HG03159 (cell line): Measurements from ENCODE around the gene NLRP9.
A peak's percentile ranks its signal among the peaks of the same experiment; 100 is the strongest.

Source experiments
- ATAC-seq: cut with Tn5 transposase; IDR thresholded peaks from one replicate; pipeline ENCODE4 v1.9.1; 2021; ENCODE audit warnings: mild to moderate bottlenecking, moderate library complexity; ENCODE audit not compliant: unreplicated experiment

NLRP9 gene

GRCh38 chr19:55674841-55675660, 63.2 kb downstream of the NLRP9 start, which contains the start of gene EPN1:
Gene EPN1, plus strand, starts transcription at chr19:55675226. Its CDS starts 3,402 bp downstream, at chr19:55678628.
- peak; percentile 59 for ATAC-seq

DNA sequence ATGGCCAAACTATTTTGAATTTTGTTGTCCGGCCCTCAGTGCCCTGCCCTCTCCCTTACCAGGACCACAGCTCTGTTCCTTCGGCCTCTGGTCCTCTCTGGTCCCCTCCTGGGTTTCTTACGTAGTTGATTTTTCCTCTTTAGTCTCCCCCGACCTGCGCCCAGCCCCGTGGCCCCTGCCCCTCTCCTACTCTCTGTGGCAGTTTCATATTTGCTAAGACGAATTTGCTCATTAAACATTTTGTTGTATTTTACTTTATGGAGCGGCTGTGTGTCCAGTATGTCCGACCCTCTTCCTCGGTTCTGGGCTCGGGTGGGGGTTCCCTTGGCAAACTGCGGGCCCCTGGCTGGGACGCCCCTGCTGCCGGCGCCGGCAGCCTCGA, 63.8 kb downstream of the NLRP9 start:
- no peak for ATAC-seq

DNA sequence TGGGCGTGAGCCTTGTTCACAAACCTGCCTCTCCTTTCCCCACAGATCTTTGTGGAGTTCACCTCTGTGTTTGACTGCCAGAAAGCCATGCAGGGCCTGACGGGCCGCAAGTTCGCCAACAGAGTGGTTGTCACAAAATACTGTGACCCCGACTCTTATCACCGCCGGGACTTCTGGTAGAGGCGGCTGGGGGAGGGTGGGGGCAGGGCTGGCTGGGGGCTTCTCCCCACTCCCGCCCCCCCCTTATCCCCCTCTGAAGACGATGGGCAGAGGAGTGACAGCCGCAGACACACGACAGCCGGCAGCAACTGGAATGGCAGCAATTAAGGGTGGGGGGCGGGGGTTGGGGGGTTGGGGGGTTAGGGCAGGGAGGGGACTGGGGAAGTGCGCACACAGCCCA, 64.3 kb downstream of the NLRP9 start:
- no peak for ATAC-seq

DNA sequence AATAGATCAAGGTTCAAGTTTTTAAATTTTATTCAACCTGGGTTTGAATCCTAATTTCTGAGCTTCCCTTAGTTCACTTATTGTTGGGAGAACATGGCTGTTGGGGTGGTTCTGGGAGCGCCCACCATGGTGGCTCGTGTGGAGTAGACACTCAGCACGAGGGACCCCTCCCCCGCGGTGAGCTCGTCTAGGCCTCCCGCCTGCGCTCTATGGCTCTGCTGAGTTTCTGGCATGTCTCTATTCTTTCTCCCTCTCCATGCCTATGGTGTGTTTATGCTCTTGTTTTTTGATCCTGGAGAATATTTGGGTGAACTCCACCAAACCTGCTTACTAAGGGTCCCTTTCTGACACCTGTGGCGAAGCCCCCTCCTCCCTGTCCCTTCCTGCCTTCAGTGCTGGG, 64.7 kb downstream of the NLRP9 start:
- no peak for ATAC-seq

DNA sequence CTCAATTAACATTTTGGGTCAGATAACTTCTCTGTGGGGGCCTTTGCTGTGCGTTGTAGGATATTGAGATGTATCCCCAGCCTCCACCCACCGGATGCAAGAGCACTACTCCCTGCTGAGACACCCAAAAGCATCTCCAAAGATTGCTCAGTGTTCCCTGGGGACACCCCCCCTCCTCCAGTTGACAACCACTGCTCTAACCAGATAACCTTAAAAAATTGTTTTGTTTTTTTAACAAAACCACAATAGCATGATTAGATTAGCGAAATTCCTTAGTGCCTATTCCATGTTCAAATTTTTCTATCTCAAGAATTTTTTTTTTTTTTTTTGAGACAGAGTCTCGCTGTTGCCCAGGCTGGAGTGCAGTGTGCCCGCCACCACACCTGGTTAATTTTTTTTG, 65.8 kb downstream of the NLRP9 start:
- no peak for ATAC-seq

- no peak for ATAC-seq
Measured at GRCh38 chr19:55671054-55671378, 67.2 kb downstream of the NLRP9 start.

GRCh38 chr19:55670280-55671053, 67.7 kb downstream of the NLRP9 start:
- no peak for ATAC-seq

- ATAC-seq = no peak
Measured at GRCh38 chr19:55669418-55670279, 68.6 kb downstream of the NLRP9 start.

DNA sequence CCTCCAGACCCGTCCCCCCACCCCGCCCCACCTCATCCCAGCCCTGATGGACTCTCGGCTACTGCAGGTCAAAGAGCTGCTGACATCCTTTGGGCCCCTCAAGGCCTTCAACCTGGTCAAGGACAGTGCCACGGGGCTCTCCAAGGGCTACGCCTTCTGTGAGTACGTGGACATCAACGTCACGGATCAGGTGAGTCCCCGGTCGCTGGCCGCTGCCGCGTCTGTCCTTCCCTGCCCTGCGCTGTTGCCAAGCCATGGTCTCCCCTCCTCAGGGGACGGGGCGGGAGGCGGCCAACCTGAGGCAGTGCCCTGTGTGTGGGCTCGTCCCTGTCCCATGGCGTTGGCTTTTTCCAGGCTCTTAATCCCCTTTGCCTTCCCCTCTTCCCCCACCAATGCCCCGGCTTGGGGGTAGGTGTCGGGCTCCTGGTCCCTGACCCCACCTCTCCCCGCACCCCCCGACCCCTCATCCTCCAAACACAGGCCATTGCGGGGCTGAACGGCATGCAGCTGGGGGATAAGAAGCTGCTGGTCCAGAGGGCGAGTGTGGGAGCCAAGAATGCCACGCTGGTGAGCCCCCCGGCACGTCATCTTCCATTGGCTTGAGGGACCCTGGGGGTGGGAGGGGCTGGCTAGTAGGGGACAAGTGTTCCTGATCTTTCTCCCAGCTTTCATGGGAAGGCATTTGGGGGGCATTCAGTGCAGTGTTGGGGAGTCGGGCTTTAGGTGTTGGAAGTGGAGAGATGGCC, 69.4 kb downstream of the NLRP9 start:
- no peak for ATAC-seq

- no peak for ATAC-seq
Measured at GRCh38 chr19:55667958-55668357, 70.2 kb downstream of the NLRP9 start.

DNA sequence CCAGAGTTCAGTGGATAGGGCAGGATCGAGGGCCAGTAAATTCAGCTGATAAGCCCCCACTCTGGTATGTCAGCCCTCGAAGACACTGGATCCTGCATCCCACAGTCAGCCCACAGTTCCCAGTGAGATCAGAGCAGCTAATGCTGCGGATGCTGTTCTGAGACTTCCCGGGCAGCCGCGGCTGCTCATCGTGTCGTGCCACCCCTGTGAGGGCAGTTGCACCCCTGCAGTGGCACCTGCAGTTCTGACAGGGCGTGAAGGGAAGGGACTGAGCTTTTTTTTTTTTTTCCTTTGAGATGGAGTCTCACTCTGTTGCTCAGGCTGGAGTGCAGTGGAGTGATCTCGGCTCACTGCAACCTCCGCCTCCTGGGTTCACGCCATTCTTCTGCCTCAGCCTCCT, 70.7 kb downstream of the NLRP9 start:
- ATAC-seq = no peak

DNA sequence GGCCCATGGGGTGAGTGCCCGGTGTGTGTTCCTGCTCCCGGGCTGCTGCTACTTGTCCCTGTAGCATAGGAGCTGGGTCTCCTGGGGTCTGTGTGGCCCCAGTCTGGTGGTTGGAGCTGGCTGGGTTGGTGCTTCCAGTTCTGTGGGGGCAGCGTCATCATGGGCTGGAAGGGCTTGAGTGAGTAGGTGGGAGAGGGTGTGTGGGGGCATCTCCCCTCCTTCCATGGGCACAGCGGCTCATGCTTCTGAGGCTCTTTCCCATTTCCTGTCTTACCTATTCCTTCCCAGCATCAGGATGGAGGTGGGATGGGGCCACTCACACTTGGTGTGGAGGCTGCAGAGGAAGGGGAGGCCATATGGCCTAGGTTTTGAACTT, 71.2 kb downstream of the NLRP9 start:
- no peak for ATAC-seq

DNA sequence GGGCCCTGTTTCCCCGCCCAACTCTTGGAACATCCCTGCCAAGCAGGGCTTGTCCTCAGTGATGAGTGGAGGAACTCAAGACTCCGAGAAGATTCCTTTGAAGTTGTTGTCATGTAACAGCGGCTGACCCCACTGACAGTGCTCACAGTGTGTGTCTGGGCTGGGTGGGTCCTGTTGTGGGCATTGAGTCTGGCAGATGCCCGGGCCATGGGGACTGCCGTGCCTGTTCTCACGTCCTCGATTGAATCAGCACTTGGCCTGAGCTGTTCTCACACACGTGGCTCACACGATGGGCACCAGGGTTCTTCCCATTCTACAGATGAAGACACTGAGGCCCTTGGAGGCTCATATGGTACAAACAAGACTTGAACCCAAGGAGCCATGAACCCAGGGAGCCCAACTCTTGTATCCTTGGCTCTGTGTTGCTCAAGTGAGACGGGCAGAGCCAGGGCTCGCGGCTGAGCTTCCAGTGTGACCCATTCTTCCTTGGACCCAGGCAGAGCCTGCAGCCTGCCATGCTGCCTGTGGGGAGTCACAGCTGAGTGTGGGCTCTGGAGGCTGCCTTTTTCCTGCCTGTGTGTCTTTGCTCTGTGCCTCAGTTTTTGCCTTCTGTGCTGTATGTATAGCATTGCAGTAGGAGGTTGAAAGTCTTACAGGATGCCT, 71.7 kb downstream of the NLRP9 start:
- no peak for ATAC-seq

GRCh38 chr19:55663846-55664536, 74.2 kb downstream of the NLRP9 start:
- ATAC-seq = no peak

GRCh38 chr19:55661826-55662225, 76.4 kb downstream of the NLRP9 start:
- ATAC-seq = no peak

DNA sequence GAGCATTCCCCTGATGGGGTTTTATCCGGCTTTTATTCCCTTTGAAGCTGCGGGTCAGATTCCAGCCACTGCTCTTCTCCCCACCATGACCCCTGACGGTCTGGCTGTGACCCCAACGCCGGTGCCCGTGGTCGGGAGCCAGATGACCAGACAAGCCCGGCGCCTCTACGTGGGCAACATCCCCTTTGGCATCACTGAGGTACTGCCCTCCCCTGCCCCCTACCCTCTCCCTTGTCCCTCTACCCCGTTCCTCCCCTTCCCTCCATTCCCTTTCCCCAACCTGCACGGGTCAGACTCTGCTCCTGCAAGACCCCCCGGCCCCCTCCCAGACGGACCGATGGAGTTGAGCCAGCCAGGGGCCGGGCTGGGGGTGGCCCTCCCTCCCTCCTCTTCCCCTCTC, 77.2 kb downstream of the NLRP9 start:
- no peak for ATAC-seq

- ATAC-seq = no peak
Measured at GRCh38 chr19:55660404-55660803, 77.8 kb downstream of the NLRP9 start.

- no peak for ATAC-seq
Measured at GRCh38 chr19:55659822-55660221, 78.4 kb downstream of the NLRP9 start.

DNA sequence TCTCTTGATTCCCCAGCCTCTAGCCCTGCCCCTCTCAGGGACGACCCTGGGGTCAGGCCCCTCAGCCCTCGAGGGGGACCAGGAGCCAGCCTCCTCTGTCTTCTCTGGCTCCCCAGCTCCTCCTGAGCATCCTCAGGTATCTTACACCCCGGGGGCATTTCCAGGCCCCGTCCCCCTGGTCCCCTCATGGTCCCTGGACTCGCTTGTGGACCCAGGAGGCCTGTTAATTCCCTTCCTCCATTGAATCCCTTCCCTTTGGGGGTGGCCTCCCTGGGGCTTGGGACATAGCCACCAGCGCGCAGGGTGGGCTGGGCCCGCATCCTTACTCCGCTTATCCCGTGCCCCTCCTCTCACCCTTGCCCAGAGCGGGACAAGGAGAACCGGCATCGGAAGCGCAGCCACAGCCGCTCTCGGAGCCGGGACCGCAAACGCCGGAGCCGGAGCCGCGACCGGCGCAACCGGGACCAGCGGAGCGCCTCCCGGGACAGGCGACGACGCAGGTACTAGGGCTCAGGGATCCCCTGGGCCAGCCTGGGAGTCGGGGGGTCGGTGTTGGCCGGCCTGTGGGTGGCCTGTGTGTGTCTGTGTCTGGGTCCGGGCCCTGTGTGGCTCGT, 79.2 kb downstream of the NLRP9 start:
- no peak for ATAC-seq
